ENCODE data around the gene CCNB2.

DNA sequence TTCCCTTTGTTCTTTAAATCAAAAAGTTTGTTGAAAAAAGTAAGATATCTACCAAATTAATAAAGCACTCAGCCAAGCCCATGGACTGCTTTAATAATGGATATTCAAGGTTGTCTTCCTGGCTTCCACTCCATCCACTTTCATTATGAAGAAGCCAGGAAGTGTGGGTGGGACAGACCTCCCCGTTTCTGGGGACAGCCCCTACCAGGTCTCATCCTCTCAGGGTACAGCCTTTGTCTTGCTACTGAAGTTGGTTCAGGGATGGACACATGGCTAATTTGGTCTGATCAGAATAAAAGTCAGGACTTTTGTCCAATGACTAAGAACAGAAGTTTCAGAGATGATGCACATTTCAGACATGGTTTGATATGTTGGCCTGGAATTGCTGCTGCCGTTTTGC lies 32.6 kb downstream of the CCNB2 start:
- TF ChIP-seq, protein P1, sequence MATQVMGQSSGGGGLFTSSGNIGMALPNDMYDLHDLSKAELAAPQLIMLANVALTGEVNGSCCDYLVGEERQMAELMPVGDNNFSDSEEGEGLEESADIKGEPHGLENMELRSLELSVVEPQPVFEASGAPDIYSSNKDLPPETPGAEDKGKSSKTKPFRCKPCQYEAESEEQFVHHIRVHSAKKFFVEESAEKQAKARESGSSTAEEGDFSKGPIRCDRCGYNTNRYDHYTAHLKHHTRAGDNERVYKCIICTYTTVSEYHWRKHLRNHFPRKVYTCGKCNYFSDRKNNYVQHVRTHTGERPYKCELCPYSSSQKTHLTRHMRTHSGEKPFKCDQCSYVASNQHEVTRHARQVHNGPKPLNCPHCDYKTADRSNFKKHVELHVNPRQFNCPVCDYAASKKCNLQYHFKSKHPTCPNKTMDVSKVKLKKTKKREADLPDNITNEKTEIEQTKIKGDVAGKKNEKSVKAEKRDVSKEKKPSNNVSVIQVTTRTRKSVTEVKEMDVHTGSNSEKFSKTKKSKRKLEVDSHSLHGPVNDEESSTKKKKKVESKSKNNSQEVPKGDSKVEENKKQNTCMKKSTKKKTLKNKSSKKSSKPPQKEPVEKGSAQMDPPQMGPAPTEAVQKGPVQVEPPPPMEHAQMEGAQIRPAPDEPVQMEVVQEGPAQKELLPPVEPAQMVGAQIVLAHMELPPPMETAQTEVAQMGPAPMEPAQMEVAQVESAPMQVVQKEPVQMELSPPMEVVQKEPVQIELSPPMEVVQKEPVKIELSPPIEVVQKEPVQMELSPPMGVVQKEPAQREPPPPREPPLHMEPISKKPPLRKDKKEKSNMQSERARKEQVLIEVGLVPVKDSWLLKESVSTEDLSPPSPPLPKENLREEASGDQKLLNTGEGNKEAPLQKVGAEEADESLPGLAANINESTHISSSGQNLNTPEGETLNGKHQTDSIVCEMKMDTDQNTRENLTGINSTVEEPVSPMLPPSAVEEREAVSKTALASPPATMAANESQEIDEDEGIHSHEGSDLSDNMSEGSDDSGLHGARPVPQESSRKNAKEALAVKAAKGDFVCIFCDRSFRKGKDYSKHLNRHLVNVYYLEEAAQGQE (IDR thresholded peaks at IDR 0.05; ENCODE audit: insufficient replicate concordance, low read depth) = no peak
- TF ChIP-seq, protein P2, sequence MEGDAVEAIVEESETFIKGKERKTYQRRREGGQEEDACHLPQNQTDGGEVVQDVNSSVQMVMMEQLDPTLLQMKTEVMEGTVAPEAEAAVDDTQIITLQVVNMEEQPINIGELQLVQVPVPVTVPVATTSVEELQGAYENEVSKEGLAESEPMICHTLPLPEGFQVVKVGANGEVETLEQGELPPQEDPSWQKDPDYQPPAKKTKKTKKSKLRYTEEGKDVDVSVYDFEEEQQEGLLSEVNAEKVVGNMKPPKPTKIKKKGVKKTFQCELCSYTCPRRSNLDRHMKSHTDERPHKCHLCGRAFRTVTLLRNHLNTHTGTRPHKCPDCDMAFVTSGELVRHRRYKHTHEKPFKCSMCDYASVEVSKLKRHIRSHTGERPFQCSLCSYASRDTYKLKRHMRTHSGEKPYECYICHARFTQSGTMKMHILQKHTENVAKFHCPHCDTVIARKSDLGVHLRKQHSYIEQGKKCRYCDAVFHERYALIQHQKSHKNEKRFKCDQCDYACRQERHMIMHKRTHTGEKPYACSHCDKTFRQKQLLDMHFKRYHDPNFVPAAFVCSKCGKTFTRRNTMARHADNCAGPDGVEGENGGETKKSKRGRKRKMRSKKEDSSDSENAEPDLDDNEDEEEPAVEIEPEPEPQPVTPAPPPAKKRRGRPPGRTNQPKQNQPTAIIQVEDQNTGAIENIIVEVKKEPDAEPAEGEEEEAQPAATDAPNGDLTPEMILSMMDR (IDR thresholded peaks at IDR 0.05; ENCODE audit: insufficient read depth, low read length) = no peak
- TF ChIP-seq GABPA (IDR thresholded peaks at IDR 0.05; ENCODE audit: low read depth) (no peak), SPI1 (IDR thresholded peaks at IDR 0.05; ENCODE audit: borderline replicate concordance, low read depth) (no peak)

Measured in HL-60 (cell line).